ENCODE results near the gene KCNIP1. TPM values are rescaled to one million over a fixed set of nuclear protein-coding genes. Genes with fewer than 3 reads are reported as not detected.

Gene KCNIP1
- total and polyA plus RNA-seq, 10 of the 15 experiments (the other 5 are each of a cell fraction or from before 2014, with no cell fraction given) = not detected

- TF ChIP-seq NFIC (IDR thresholded peaks at IDR 0.05; ENCODE audit: low read depth, low read length) (no peak), BCL11A (IDR thresholded peaks at IDR 0.05; ENCODE audit: low read depth, low read length) (no peak), ZNF217 (IDR thresholded peaks at IDR 0.05) (no peak), FOXK2 (IDR thresholded peaks at IDR 0.05) (no peak), JUNB (IDR thresholded peaks at IDR 0.05) (no peak)
- DNase-seq (ENCODE audit: low read depth, low spot score) (no peak), ATAC-seq (no peak), FAIRE-seq (no peak)
- no TSS peak for BruUV-seq (replicated peaks)
- Histone ChIP-seq H4K20me1 (ENCODE audit: control insufficient read depth, insufficient read depth) (no peaks in the 10 kb centered on the region), H3K4me1 (ENCODE audit: control insufficient read depth, insufficient read depth, low read length) (no peaks in the 10 kb centered on the region), H3K9ac (ENCODE audit: control insufficient read depth, insufficient read depth, low read length) (no peak overlapping the region), H2AFZ (ENCODE audit: control insufficient read depth, low read depth, low read length) (no peak overlapping the region), H3K27me3 (replicated peaks in 1 of 2; ENCODE audit: control insufficient read depth in 2 of 2, insufficient read depth in 2 of 2, low read length in 1 of 2) (no peaks in the 10 kb centered on the region; a peak in 1 of 4 replicates), H3K4me3 (no peak overlapping the region), H3K79me2 (ENCODE audit: control insufficient read depth, insufficient read depth, low read length) (no peaks in the 10 kb centered on the region), H3K27ac (ENCODE audit: control insufficient read depth, insufficient read depth) (no peak overlapping the region), H3K9me3 (replicated peaks; ENCODE audit: control insufficient read depth, insufficient read depth, low read length) (no peaks in the 10 kb centered on the region; the same call in 2 of the 3 replicates), H3K4me2 (ENCODE audit: control insufficient read depth, insufficient read depth) (no peak overlapping the region), H3K36me3 (ENCODE audit: control insufficient read depth in 2 of 2, insufficient read depth in 2 of 2, low read length in 1 of 2) (no peaks in the 10 kb centered on the region)
- SMC1A ChIA-PET (ENCODE audit: uncharacterized antibody, unreplicated experiment) = no interaction called here
- in situ Hi-C loops (cut with MboI) (no loop called here), intact Hi-C loops (cut with micrococcal nuclease; ENCODE audit: unreplicated experiment) (no loop called here)
- RAD21 ChIA-PET (ENCODE audit: unreplicated experiment) = no interaction called here
- 0% methylated on average over 1 of the region's 1 CpG for WGBS (ENCODE audit: insufficient coverage, insufficient replicate concordance, low lambda C conversion rate, missing lambda C conversion rate)
- CTCF ChIA-PET = no interaction called here
- POLR2A ChIA-PET = no interaction called here
Measured at GRCh38 chr5:170477906-170478305, 25.9 kb upstream of the KCNIP1 start.

DNA sequence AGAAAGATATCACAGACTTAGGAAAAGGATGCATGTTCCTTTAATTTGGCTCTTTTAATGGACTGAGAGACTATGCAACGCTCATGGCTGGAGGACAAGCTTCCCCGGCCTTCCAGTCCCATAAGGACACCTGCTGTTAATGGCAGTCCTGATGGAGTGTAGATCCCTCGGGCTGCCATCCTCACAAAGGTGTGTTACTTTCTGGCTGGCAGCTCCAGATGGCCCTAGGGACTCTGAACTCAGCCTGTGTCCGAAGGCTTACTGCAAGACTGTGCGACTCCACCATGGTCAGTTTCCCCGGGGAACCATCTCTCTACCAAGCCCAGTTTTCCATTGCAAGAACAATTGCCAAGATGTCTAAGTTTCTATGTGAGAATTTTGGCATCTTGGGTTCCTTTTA is 25.5 kb upstream of the KCNIP1 start:
- no peak for TF ChIP-seq EED (IDR thresholded peaks at IDR 0.05; ENCODE audit: low read depth)
- TF ChIP-seq MTA2 (IDR thresholded peaks at IDR 0.05; ENCODE audit: low read depth) = no peak
- TF ChIP-seq PAX5 (IDR thresholded peaks at IDR 0.05; ENCODE audit: borderline replicate concordance, low read depth, low read length) = no peak
- no peak for TF ChIP-seq PAX8 (IDR thresholded peaks at IDR 0.05)
- POLR2A ChIA-PET = no interaction called here
- FAIRE-seq (no peak), DNase-seq (ENCODE audit: low read depth, low spot score) (no peak), ATAC-seq (no peak)
- Histone ChIP-seq H3K79me2 (ENCODE audit: control insufficient read depth, insufficient read depth, low read length) (no peaks in the 10 kb centered on the region), H3K9me3 (replicated peaks; ENCODE audit: control insufficient read depth, insufficient read depth, low read length) (no peaks in the 10 kb centered on the region; the same call in 2 of the 3 replicates), H3K9ac (ENCODE audit: control insufficient read depth, insufficient read depth, low read length) (no peak overlapping the region), H4K20me1 (ENCODE audit: control insufficient read depth, insufficient read depth) (no peaks in the 10 kb centered on the region), H2AFZ (ENCODE audit: control insufficient read depth, low read depth, low read length) (no peak overlapping the region), H3K27ac (ENCODE audit: control insufficient read depth, insufficient read depth) (no peak overlapping the region), H3K4me3 (no peak overlapping the region), H3K27me3 (replicated peaks in 1 of 2; ENCODE audit: control insufficient read depth in 2 of 2, insufficient read depth in 2 of 2, low read length in 1 of 2) (no peaks in the 10 kb centered on the region; a peak in 1 of 4 replicates), H3K36me3 (ENCODE audit: control insufficient read depth in 2 of 2, insufficient read depth in 2 of 2, low read length in 1 of 2) (no peaks in the 10 kb centered on the region), H3K4me2 (ENCODE audit: control insufficient read depth, insufficient read depth) (no peak overlapping the region), H3K4me1 (ENCODE audit: control insufficient read depth, insufficient read depth, low read length) (no peaks in the 10 kb centered on the region)
- SMC1A ChIA-PET (ENCODE audit: uncharacterized antibody, unreplicated experiment) = no interaction called here
- RAD21 ChIA-PET (ENCODE audit: unreplicated experiment) = no interaction called here
- CTCF ChIA-PET = no interaction called here
- intact Hi-C loops (cut with micrococcal nuclease; ENCODE audit: unreplicated experiment) = no loop called here
- BruUV-seq (replicated peaks) = no TSS peak
- in situ Hi-C loops (cut with MboI) = no loop called here
- WGBS (ENCODE audit: insufficient coverage, insufficient replicate concordance, low lambda C conversion rate, missing lambda C conversion rate) = 39% methylated on average over 6 of the region's 6 CpGs

All from GM12878 (cell line).